ENCODE results near the gene SH2D6. TPM values are rescaled to one million over a fixed set of nuclear protein-coding genes. Genes with fewer than 3 reads are reported as not detected.

Gene SH2D6
- total RNA-seq, 4 donors from 2014 or later: not detected

DNA sequence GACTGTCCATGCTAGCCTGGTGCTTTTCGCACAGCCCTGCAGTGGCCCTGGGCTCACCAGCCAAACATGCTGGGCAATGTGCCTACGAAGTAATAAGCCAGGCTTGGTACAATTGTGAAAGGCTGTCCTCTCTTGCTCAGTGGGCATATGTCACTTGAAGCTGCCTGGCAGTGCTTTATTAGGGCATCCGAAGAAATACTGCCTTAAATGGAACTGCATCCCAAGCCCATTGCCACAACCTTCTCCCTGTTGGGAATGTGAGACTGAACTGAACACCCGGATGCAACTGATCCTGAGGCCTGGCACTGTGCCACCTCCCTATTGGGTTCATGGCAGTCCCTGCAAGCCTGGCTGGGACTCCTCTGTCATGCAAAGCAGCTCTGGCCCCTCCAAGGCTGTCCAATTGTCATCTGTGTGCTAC, 24.2 kb upstream of the SH2D6 start:
- intact Hi-C loops (cut with DNase I; ENCODE audit: low total_unique reads): no loop called here
- Histone ChIP-seq H3K27ac (no peak overlapping the region), H3K4me1 (peaks cover 0 to 3% of the 10 kb centered on the region in 2 donors)

DNA sequence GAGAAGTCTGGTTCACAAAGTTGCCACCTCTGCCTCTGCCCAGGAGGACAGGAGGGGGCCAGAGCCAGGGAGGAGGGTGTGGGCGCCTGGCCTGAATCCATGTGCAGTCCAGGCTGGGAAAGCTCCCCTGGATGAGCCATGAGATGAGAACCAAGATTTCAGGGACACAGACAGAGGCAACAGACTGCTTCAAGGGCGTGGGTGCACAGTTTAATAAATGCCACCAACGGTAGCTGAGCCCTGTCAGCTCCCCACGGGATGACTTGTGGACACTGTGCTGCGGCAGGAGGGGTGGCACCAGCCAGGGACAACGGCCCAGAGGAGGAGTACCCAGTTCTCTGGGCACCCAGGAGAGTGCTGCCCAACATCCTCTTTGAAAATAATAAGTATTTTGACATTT, 23.5 kb upstream of the SH2D6 start:
- intact Hi-C loops (cut with DNase I; ENCODE audit: low total_unique reads): no loop called here
- TF ChIP-seq, protein P1, sequence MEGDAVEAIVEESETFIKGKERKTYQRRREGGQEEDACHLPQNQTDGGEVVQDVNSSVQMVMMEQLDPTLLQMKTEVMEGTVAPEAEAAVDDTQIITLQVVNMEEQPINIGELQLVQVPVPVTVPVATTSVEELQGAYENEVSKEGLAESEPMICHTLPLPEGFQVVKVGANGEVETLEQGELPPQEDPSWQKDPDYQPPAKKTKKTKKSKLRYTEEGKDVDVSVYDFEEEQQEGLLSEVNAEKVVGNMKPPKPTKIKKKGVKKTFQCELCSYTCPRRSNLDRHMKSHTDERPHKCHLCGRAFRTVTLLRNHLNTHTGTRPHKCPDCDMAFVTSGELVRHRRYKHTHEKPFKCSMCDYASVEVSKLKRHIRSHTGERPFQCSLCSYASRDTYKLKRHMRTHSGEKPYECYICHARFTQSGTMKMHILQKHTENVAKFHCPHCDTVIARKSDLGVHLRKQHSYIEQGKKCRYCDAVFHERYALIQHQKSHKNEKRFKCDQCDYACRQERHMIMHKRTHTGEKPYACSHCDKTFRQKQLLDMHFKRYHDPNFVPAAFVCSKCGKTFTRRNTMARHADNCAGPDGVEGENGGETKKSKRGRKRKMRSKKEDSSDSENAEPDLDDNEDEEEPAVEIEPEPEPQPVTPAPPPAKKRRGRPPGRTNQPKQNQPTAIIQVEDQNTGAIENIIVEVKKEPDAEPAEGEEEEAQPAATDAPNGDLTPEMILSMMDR (IDR thresholded peaks at IDR 0.05): no peak
- TF ChIP-seq POLR2A (IDR thresholded peaks at IDR 0.05): no peak
- H3K27ac ChIP-seq: no peak overlapping the region
- H3K4me3 ChIP-seq: no peak overlapping the region
- DNase-seq: no peak
- H3K4me1 ChIP-seq: peaks cover 0 to 3% of the 10 kb centered on the region in 2 donors
- H3K27me3 ChIP-seq: no peaks in the 10 kb centered on the region
- H3K9me3 ChIP-seq: no peaks in the 10 kb centered on the region
- H3K36me3 ChIP-seq: no peaks in the 10 kb centered on the region

More for the DNA sequence above, 24.2 kb upstream of the SH2D6 start:
- H3K4me3 ChIP-seq: no peak overlapping the region
- DNase-seq: peak in 1 of 2 donors; percentile 36
- no peaks in the 10 kb centered on the region for H3K27me3 ChIP-seq
- TF ChIP-seq POLR2A (IDR thresholded peaks at IDR 0.05): no peak
- TF ChIP-seq, protein P1 (IDR thresholded peaks at IDR 0.05): no peak
- no peaks in the 10 kb centered on the region for H3K9me3 ChIP-seq
- no peaks in the 10 kb centered on the region for H3K36me3 ChIP-seq

DNA sequence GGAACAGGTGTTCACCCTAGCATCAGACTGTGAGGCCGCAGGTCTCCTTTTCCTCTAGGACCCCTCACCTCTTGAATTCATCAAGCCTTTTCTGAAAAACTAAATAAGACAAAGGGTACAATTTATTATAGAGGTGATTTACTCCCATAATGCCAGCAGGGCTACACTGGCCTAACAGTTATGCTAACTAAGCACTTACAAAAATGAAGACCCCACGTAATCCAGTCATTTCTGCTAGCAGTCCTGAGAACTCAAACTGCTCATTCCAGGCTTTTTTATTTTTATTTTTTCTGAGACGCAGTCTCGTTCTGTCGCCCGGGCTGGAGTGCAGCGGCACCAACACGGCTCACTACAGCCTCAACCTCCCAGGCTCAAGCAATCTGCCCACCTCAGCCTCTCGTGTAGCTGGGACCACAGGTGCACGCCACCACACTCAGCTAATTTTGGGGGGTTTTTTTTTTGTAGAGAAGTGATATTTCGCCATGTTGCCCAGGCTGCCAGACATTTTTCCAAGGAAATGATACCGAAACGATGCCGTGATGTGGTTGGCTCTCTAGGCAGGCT, 22.5 kb upstream of the SH2D6 start:
- no peak for DNase-seq
- H3K4me1 ChIP-seq: peaks cover 0 to 3% of the 10 kb centered on the region in 2 donors
- H3K4me3 ChIP-seq: no peak overlapping the region
- no peak for TF ChIP-seq POLR2A (IDR thresholded peaks at IDR 0.05)
- TF ChIP-seq, protein P1 (IDR thresholded peaks at IDR 0.05): no peak
- H3K27ac ChIP-seq: no peak overlapping the region
- H3K27me3 ChIP-seq: no peaks in the 10 kb centered on the region
- no peaks in the 10 kb centered on the region for H3K36me3 ChIP-seq
- intact Hi-C loops (cut with DNase I; ENCODE audit: low total_unique reads): no loop called here
- no peaks in the 10 kb centered on the region for H3K9me3 ChIP-seq

DNA sequence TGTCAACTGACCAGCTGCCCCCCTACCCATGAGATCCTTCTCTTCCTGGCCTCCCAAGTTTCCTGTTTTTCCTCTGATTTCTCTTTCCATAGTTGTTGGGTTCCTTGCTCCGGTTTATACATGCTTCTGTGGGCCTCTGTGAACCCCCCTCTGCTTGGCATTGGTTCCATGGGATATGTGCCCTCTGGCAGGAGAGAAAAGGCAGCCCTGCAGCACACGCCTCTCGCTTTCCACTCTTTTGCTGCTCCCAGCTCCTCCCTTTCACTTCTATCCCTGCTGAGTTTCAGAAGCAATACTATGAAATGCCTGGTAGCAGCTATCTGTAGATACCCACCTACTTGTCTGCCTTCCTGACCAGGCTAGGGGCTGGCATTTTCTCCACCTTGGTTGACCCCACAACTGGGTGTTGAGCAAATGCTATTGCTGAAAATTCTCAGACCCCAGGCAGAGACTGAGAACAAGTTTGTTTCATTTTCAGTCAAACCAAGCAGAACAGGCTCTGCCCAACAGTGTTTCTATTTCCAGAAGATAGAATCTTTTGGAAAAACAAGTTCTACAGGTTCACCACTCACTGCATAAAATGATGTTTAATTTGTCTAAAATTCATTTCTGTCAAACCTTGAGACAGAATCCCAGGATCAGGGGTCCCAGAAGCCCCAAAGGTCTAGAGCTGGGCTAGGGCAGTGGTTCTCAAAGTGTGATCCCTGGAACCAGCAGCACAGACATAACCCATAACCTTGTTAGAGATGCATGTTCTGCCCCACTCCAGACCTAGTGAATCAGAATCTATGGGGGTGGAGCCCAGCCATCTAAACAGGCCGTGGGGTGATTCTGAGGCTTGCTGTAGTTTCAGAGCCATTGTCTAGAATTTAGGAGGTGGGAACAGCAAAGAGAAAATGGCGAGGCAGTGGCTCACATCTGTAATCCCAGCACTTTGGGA, 21.7 kb upstream of the SH2D6 start:
- Histone ChIP-seq H3K27ac (no peak overlapping the region), H3K27me3 (no peaks in the 10 kb centered on the region), H3K4me1 (peaks cover 0 to 3% of the 10 kb centered on the region in 2 donors), H3K4me3 (no peak overlapping the region), H3K9me3 (no peaks in the 10 kb centered on the region), H3K36me3 (no peaks in the 10 kb centered on the region)
- intact Hi-C loops (cut with DNase I; ENCODE audit: low total_unique reads): no loop called here
- DNase-seq: no peak
- TF ChIP-seq POLR2A (IDR thresholded peaks at IDR 0.05): no peak
- TF ChIP-seq, protein P1 (IDR thresholded peaks at IDR 0.05): no peak

DNA sequence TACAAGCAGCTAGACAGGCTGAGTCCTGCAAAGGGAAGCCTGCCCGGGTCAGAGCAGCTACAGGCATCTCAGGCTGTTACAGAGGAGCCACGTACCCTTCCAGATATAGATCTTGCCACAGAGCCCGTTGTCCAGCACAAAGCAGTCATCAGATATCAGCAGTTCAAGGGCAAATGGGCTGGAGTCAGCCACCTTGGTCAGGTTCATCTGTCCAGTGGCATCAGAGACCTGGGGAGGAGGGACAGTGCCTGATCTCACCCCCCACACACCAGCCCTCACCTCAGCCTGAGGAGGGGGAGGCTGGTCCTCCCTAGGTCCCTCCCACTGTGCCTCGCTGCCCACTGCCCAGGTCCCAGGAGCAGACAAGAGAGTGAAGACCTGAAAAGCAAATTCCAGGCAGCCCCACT, 20.6 kb upstream of the SH2D6 start:
- Histone ChIP-seq H3K27me3 (no peaks in the 10 kb centered on the region), H3K4me1 (peaks cover 0 to 3% of the 10 kb centered on the region in 2 donors), H3K27ac (no peak overlapping the region), H3K36me3 (no peaks in the 10 kb centered on the region), H3K4me3 (no peak overlapping the region), H3K9me3 (no peaks in the 10 kb centered on the region)
- intact Hi-C loops (cut with DNase I; ENCODE audit: low total_unique reads): no loop called here
- TF ChIP-seq, protein P1 (IDR thresholded peaks at IDR 0.05): no peak
- no peak for TF ChIP-seq POLR2A (IDR thresholded peaks at IDR 0.05)
- no peak for DNase-seq
